HepG2 (cell line): Measurements from ENCODE around the gene C16orf87. TPM values are rescaled to one million over a fixed set of nuclear protein-coding genes. Genes with fewer than 3 reads are reported as not detected.
A peak's percentile ranks its signal among the peaks of the same experiment; 100 is the strongest.

Experiments
- CBX2 ChIP-seq, 2 experiments: fragments of 200-600 bp in 1 of 2; sonication (generic); formaldehyde crosslinking in 1 of 2; IDR thresholded peaks; 2 replicates each; pipeline versions ENCODE4 v1.7.0 to v1.8.1; 2018 to 2022; ENCODE audit warnings: low read depth in 2 of 2, low read length in 1 of 2, mild to moderate bottlenecking in 1 of 2, missing genetic modification reagents in 1 of 2
- DBP ChIP-seq: sonication (generic); formaldehyde crosslinking; IDR thresholded peaks from 2 replicates; pipeline ENCODE4 v1.4.0; 2020; ENCODE audit warnings: missing genetic modification reagents; ENCODE audit errors: not compliant biosample characterization
- DR1 ChIP-seq: sonication (generic); formaldehyde crosslinking; IDR thresholded peaks from 2 replicates; pipeline ENCODE4 v1.8.0; 2021; ENCODE audit warnings: mild to moderate bottlenecking, missing genetic modification reagents, inconsistent platforms
- RCOR2 ChIP-seq: IDR thresholded peaks from 2 replicates; pipeline ENCODE4 v1.6.1; 2016; ENCODE audit warnings: missing biosample characterization, missing genetic modification reagents
- TCF12 ChIP-seq, 2 experiments: fragments of 450-650 bp in 1 of 2; sonication (generic) in 1 of 2; formaldehyde crosslinking in 1 of 2; IDR thresholded peaks; 2 replicates each; pipeline versions ENCODE4 v1.6.1 to v1.8.0; 2017 to 2022; ENCODE audit warnings: antibody characterized with exemption in 1 of 2, mild to moderate bottlenecking in 1 of 2, missing genetic modification reagents in 1 of 2, moderate library complexity in 1 of 2
- UBTF ChIP-seq: sonication (generic); formaldehyde crosslinking; IDR thresholded peaks from 2 replicates; pipeline ENCODE4 v1.4.0; 2020; ENCODE audit warnings: mild to moderate bottlenecking, missing genetic modification reagents
- ZBTB39 ChIP-seq: sonication (generic); formaldehyde crosslinking; IDR thresholded peaks from 2 replicates; pipeline ENCODE4 v1.5.0; 2020; ENCODE audit warnings: missing genetic modification reagents
- ZC3H13 ChIP-seq: sonication (generic); formaldehyde crosslinking; IDR thresholded peaks from 2 replicates; pipeline ENCODE4 v1.8.1; 2023; ENCODE audit warnings: mild to moderate bottlenecking, missing genetic modification reagents, moderate library complexity
- ZFP62 ChIP-seq: sonication (generic); formaldehyde crosslinking; IDR thresholded peaks from 2 replicates; pipeline ENCODE4 v1.4.0; 2020; ENCODE audit warnings: missing genetic modification reagents
- ZFX ChIP-seq: sonication (generic); formaldehyde crosslinking; IDR thresholded peaks from 2 replicates; pipeline ENCODE4 v1.4.0; 2020; ENCODE audit warnings: mild to moderate bottlenecking, low read depth, missing genetic modification reagents, moderate library complexity
- ZNF138 ChIP-seq: sonication (generic); formaldehyde crosslinking; IDR thresholded peaks from 2 replicates; pipeline ENCODE4 v1.5.0; 2020; ENCODE audit warnings: mild to moderate bottlenecking, low read depth, missing genetic modification reagents
- ZNF143 ChIP-seq: sonication (generic); formaldehyde crosslinking; IDR thresholded peaks from 2 replicates; pipeline ENCODE4 v1.4.0; 2020; ENCODE audit warnings: missing genetic modification reagents
- ZNF407 ChIP-seq: sonication (generic); formaldehyde crosslinking; IDR thresholded peaks from one replicate; pipeline ENCODE4 v1.5.1; 2020; ENCODE audit warnings: mild to moderate bottlenecking, missing genetic modification reagents; ENCODE audit errors: not compliant biosample characterization
- ZNF616 ChIP-seq: sonication (generic); formaldehyde crosslinking; IDR thresholded peaks from 2 replicates; pipeline ENCODE4 v1.5.0; 2020; ENCODE audit warnings: low read depth, mild to moderate bottlenecking, missing genetic modification reagents
- polyA plus RNA-seq, 8 experiments: library from polyadenylated mRNA; depleted of rRNA in 3 of 8; stranded (reverse) in 7 of 8; unstranded in 1 of 8; fragments of >200 nt; fragmentation: Illumina TruSeq in 4 of 8; extraction: Trizol in 4 of 8; gene quantifications; 2 replicates each; pipeline versions ENCODE4 v1.2.1 to v1.2.3, GENCODE V29; 2011 to 2016; ENCODE audit warnings: low read depth in 4 of 8, missing spikeins in 1 of 8, mixed read lengths in 1 of 8; ENCODE audit not compliant: insufficient read depth in 1 of 8
- total RNA-seq, 5 experiments: library from RNA; depleted of rRNA; stranded (reverse); fragments of >200 nt; fragmentation: Illumina TruSeq; extraction: Trizol; gene quantifications; 2 replicates each; pipeline ENCODE4 v1.2.3, GENCODE V29; 2016; ENCODE audit warnings: low read depth in 1 of 5

C16orf87 gene
- total and polyA plus RNA-seq, 2 of the 13 experiments (the other 11 are each of a cell fraction or from before 2014, with no cell fraction given) = 8.6 to 19.5 TPM

- TF ChIP-seq ZNF407 (CRISPR knock-in tag) (no peak), ZNF616 (no peak), ZNF143 (CRISPR knock-in tag) (no peak), UBTF (CRISPR knock-in tag) (peak; percentile 34; the same call in 1 of the 2 replicates), ZNF138 (no peak), ZBTB39 (CRISPR knock-in tag) (no peak), DBP (CRISPR knock-in tag) (no peak), ZFP62 (CRISPR knock-in tag) (no peak), CBX2 (IDR thresholded peaks at IDR 0.05; ENCODE audit: low read depth, low read length) (no peak), CBX2 (CRISPR knock-in tag; IDR thresholded peaks at IDR 0.05; ENCODE audit: low read depth) (no peak), TCF12 (IDR thresholded peaks at IDR 0.05) (no peak), TCF12 (CRISPR knock-in tag; IDR thresholded peaks at IDR 0.05) (no peak), ZFX (CRISPR knock-in tag) (peak; percentile 68), RCOR2 (CRISPR knock-in tag) (no peak), DR1 (CRISPR knock-in tag) (no peak), ZC3H13 (CRISPR knock-in tag) (no peak)
Observed at GRCh38 chr16:46747777-46748651, 83.0 kb downstream of the C16orf87 start, which contains the start of gene MYLK3 (continued).
